ENCODE data around the gene NDST3. TPM values are rescaled to one million over a fixed set of nuclear protein-coding genes. Genes with fewer than 3 reads are reported as not detected.

Gene NDST3
- total and polyA plus RNA-seq, 2 of the 13 experiments (the other 11 are each of a cell fraction or from before 2014, with no cell fraction given): not detected

- Histone ChIP-seq H3K36me3 (replicated peaks in 1 of 2; ENCODE audit: control insufficient read depth in 1 of 2, insufficient read depth in 2 of 2, low read length in 2 of 2) (no peaks in the 10 kb centered on the region), H3K9ac (ENCODE audit: insufficient read depth, low read depth, low read length) (no peak overlapping the region), H3K4me1 (ENCODE audit: insufficient read depth, low read length) (no peaks in the 10 kb centered on the region), H4K20me1 (ENCODE audit: insufficient read depth, low read length) (no peaks in the 10 kb centered on the region), H3K4me2 (ENCODE audit: low read depth, low read length) (no peak overlapping the region), H3K4me3 (replicated peaks in 1 of 3; ENCODE audit: insufficient read depth in 1 of 3, low read depth in 2 of 3, low read length in 3 of 3) (no peak overlapping the region), H3K27me3 (ENCODE audit: control insufficient read depth in 1 of 2, insufficient read depth in 2 of 2, low read length in 2 of 2) (no peaks in the 10 kb centered on the region), H3K9me3 (ENCODE audit: low read length) (no peaks in the 10 kb centered on the region), H3K27ac (ENCODE audit: extremely low read length, insufficient read depth, low read length) (no peak overlapping the region), H2AFZ (ENCODE audit: low read length) (no peak overlapping the region), H3K79me2 (ENCODE audit: insufficient read depth, low read length) (no peaks in the 10 kb centered on the region)
- intact Hi-C loops (cut with micrococcal nuclease; ENCODE audit: unreplicated experiment): no loop called here
- no TSS peak for BruUV-seq (replicated peaks)
- CTCF ChIA-PET (ENCODE audit: low intra/inter-chr PET ratio, low total read pairs): no interaction called here
- FAIRE-seq (no peak), ATAC-seq (no peak), DNase-seq (ENCODE audit: low spot score) (no peak)
- POLR2A ChIA-PET: no interaction called here
- in situ Hi-C loops (cut with HindIII; ENCODE audit: extremely low pct_ligation_motif_present, low pct_unique_long_range_greater_than_20kb): no loop called here
- WGBS (ENCODE audit: low lambda C conversion rate): 33% methylated on average over 5 of the region's 5 CpGs
- no peak for TF ChIP-seq TERF1 (CRISPR knock-in tag; IDR thresholded peaks at IDR 0.05)
- no peak for TF ChIP-seq ZHX1 (CRISPR knock-in tag; IDR thresholded peaks at IDR 0.05; ENCODE audit: low read depth)
- TF ChIP-seq ATF2 (CRISPR knock-in tag; IDR thresholded peaks at IDR 0.05): no peak
Observed at GRCh38 chr4:118154649-118155048, 120.4 kb downstream of the NDST3 start.
